Hindlimb muscle (tissue), 1 donor: ENCODE measurements around the gene SOX5. TPM values are rescaled to one million over a fixed set of nuclear protein-coding genes. Genes with fewer than 3 reads are reported as not detected.

ENCODE experiments used
- DNase-seq: peaks from one replicate; pipeline ENCODE4 v3.0.0-alpha.2; 2013
- polyA plus RNA-seq: library from polyadenylated mRNA; unstranded; fragments of 120-200 nt; gene quantifications from one replicate; pipeline ENCODE4 v1.2.1, GENCODE V29; 2013; ENCODE audit not compliant: insufficient read length

SOX5 gene
- 1.6 TPM for polyA plus RNA-seq

- peak; percentile 35 for DNase-seq
These were observed at the start of gene SOX5 for GRCh38 chr12:23949348-23950209. TSS of gene SOX5 (minus strand) at chr12:23949670. CDS start at chr12:23949601, 69 bp downstream.

GRCh38 chr12:23987046-23987445, 37.6 kb upstream of the SOX5 start:
- DNase-seq = no peak

DNA sequence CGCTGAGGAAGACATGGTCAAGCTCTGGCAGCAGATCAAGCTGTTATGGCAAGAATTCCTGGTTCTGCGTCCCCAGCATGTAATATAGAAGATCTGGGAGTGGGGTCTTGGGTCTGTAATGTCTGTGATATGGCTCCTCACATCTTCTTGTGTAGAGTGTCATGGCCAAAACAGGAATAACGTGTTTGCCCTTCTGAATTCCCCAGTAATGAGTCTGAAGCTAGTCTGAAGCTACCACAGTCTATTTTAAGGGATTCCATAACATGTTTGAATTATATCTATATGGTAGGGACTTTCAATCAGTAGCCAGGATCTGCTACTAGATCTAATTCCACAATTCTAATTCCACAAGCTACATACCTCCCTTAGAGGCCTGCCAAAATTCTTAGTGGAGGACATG, 31.4 kb upstream of the SOX5 start:
- DNase-seq = no peak

DNA sequence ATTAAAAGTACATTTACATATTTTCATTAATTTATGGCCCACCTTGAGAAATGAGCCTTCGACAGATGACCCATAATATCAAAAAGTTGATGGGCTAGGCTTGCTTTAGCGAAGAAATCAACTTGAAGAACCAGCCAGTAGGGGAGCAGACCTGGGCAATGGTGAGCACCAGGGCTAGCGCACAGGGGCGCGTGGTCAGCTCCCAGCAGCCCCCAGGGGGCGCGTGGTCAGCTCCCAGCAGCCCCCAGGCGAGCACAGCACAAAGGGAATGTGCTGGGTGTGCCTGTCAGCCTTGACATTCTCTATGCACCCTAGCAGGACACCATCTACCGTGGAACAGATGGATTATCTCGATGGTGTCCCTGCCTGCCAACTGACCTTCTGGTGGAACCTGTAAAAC, 15.3 kb upstream of the SOX5 start:
- no peak for DNase-seq

- no peak for DNase-seq
These were observed 10.4 kb upstream of the SOX5 start for GRCh38 chr12:23959826-23960225.

GRCh38 chr12:23954332-23954731, 4.9 kb upstream of the SOX5 start:
- no peak for DNase-seq

DNA sequence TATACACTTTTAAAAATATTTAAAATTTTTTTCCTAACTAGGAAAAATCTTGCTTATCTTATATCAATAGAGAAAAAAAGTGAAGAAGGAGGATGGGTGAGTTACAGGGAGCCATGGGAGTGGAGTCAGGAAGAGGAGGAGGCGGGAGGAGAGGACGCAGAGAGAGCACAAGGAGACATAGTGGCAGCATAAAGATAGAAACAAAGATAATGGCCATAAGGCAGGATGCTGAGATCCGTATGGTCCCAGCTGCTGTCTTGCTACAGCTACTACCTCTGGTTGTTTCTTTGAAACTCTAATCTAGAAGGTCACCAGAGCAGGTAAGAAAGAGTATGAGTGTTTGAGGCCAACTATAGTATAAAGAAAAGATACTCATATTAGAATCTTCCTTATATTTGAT, 2.6 kb upstream of the SOX5 start:
- DNase-seq = no peak

DNA sequence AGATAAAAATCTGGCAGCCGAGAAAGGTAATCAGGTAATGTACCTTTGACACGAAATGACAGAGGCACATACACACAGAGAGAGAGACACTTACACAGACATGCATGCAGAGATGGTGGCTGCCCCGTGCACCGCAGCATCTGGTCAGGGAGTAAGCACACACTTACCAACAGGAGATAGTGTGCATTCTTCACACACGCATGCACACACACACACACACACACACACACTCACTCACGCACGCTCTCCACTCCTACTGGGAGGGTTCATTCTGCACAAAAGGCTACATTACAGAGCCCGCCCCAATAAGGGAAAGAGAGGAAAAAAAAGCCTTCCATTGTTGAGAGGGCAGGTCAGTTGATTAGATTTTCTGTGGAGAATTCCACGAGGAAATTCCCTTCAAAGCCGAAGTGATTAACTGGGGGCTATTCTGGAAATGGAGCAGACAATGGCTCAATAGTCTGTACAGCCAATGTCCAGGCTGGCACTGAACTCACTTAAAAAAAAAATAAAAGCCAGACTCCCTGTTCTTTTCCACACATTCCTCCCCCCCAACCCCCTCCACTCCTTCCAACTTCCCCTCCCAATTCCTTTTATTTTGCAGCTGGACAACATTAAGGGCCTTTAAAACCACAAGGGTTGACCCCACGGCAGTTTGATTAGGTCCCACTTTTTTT, 1.4 kb upstream of the SOX5 start:
- peak; percentile 11 for DNase-seq

GRCh38 chr12:23950210-23950774, 822 bp upstream of the SOX5 start:
- DNase-seq = peak; percentile 22

DNA sequence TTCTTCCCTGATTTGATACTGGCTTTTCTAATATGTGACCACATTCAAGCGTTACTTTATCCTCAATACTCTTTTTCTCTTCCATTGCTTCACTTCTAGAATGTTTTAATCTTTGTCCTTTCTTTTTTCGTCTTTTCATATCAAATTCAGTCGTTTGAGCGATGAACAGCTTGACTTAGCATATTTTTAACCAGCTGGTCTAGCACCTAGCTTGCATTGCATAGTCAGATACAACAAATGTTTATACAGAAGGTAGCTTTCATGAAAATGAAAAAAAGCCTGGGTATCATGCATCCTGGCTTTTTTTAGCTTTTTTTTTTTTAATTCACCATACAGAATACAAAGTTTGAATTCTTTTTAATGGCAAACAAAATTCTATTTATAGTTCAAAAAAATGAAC, 1.2 kb downstream of the SOX5 start:
- no peak for DNase-seq

DNA sequence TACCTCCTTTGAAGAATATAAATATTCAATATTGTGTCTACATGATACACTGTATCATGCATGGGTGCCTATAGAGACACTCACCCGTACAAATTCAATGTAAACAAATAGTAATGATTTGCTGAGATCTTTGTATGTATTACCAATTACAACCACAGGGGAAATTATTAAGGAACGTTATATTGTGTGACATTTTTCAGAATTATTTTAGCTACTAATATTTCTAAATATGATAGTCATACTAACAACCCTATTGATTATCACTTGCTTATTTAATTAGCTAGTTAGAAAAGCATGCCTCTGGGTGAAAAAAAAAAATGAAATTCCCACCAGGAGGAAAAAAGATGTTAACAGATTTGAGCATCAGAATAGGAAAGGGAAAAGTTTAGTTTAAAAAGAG, 2.1 kb downstream of the SOX5 start:
- DNase-seq = no peak

DNA sequence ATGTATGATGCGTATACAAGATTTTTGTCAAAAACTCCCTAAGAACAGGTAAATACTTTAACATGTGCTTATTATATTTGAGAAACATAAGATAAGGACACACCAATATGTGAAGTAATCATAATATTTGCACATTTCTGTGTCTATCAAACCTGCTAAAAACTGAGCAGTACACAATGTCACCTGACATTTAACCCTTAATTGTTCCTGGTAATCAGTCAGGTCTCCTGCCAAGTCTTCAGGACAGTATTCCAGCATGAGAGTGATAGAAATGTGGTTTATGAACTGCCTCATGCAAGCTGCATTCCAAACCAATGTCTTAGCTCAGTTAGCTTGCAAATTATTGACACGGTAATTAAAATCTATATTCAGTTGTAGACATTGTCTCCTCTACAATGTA, 4.2 kb downstream of the SOX5 start:
- no peak for DNase-seq

- no peak for DNase-seq
These were observed 5.4 kb downstream of the SOX5 start for GRCh38 chr12:23944067-23944466.

GRCh38 chr12:23942841-23943240, 6.6 kb downstream of the SOX5 start:
- no peak for DNase-seq

GRCh38 chr12:23941780-23942179, 7.7 kb downstream of the SOX5 start:
- DNase-seq = no peak

GRCh38 chr12:23938422-23938821, 11.0 kb downstream of the SOX5 start:
- DNase-seq = no peak

DNA sequence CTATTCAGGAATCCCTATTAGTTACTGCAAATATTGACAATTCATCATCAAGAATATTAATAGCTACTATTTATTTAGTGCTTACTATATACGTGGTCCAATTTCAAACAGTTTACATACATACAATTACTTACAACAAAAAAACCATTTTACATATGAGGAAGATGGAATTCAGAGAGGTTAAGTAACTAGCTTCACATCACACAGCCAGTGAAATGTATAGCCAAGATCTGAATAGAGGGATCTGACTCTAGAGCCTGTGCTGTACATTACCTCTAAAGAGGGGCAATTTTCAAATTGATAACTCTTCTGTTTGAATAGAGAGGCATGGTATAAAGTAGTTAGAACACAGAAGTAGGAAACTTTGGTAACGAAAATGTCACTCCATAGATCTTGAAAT, 18.3 kb downstream of the SOX5 start:
- no peak for DNase-seq

DNA sequence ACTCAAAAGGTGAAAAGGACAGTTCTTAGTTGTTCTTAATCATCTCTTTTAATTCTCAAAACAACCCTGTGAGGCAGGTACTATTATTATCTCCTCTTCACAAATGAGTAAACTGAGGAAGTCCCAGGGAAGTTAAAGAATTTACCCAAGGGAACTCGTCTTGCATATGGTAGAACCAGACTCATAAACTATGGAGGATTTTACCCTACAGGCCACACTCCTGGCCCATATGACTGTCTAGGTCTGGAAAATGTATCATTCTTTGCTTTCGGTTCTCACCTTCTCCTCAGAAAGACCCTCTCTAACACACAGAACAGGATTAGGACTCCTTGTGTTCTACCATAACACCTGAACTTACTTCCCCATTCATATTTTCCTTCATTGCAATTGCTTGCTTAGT, 18.9 kb downstream of the SOX5 start:
- DNase-seq = no peak

DNA sequence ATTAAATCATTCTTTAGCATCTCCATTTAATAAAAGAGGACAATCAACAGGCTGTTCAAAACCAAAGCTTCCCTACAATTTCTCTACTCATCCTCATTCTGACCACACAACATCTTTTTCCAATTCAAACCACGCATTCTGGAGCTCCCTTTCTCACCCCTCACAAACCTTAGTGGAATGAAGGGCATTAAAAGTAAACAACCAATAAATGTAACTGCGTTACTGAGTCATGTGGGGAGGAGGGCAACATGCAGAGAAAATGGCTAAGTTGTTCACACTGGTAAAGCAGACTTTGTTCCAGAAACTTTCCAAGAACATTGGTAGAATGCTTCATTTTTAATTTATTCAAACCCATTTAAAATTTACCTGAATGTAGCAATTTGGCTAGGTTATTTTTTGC, 19.6 kb downstream of the SOX5 start:
- DNase-seq = no peak

- no peak for DNase-seq
These were observed 21.6 kb downstream of the SOX5 start for GRCh38 chr12:23927907-23928306.

- no peak for DNase-seq
These were observed 28.2 kb downstream of the SOX5 start for GRCh38 chr12:23921099-23921856.

DNA sequence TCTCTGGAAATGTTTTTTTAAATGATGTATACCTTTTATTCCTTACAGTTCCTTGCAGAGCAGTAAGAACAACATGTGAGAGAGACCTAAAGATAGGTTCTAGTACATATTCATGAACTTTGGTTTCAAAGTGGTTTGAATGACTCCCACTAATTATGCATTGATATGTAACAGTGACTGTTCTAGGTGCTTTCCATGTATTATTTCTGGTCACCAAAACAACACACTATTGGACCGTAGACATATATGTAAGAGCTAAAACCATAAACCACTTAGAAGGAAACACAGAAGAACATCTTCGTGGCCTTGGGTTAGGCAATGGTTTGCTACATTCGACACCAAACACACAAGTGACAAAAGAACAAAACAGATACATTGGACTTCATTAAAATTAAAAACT, 37.9 kb downstream of the SOX5 start:
- no peak for DNase-seq

DNA sequence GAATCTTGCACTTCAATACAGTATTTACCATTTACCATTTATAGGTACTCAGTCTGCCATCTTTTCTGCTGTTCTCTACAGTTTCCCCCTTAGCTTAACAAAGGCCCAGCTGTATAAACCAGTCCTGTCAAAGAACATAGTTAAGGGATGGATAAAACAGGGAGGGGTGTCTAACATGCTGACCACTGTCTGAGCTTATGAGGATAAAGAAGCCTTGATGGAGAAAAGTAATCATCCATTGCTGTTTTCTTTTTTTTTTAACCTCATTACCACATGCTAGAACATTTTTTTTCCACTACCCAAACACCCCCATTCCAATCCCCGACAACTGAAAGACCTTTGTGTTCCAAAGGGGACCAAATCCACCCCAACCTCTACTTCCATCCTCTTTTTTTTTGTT, 39.9 kb downstream of the SOX5 start:
- no peak for DNase-seq
